GM11168 (cell line): ENCODE data around the gene NLGN1.

Experiments used
- in situ Hi-C: fragments of 300-500 bp; cut with MboI; formaldehyde crosslinking; loops from one replicate; pipeline ENCODE4 v1.12.0; 2022; ENCODE audit warnings: low sequenced_read_pairs; ENCODE audit not compliant: unreplicated experiment

NLGN1 gene

GRCh38 chr3:174028673-174029072 lies 631.1 kb downstream of the NLGN1 start:
- in situ Hi-C loops = no loop called here

- in situ Hi-C loops = no loop called here
These were observed 637.9 kb downstream of the NLGN1 start for GRCh38 chr3:174035328-174035886.

- in situ Hi-C loops = no loop called here
These were observed 648.8 kb downstream of the NLGN1 start for GRCh38 chr3:174046311-174046710.

GRCh38 chr3:174049472-174049871 lies 651.9 kb downstream of the NLGN1 start:
- in situ Hi-C loops = no loop called here

- in situ Hi-C loops = no loop called here
These were observed 653.6 kb downstream of the NLGN1 start for GRCh38 chr3:174051191-174051590.

GRCh38 chr3:174058804-174059203 lies 661.3 kb downstream of the NLGN1 start:
- in situ Hi-C loops = no loop called here

- in situ Hi-C loops = no loop called here
These were observed 662.9 kb downstream of the NLGN1 start for GRCh38 chr3:174060431-174060830.

- in situ Hi-C loops = no loop called here
These were observed 663.6 kb downstream of the NLGN1 start for GRCh38 chr3:174061162-174061561.

GRCh38 chr3:174061731-174062130 lies 664.2 kb downstream of the NLGN1 start:
- in situ Hi-C loops = no loop called here

- in situ Hi-C loops = no loop called here
These were observed 665.4 kb downstream of the NLGN1 start for GRCh38 chr3:174062923-174063322.

- in situ Hi-C loops = no loop called here
These were observed 670.5 kb downstream of the NLGN1 start for GRCh38 chr3:174068035-174068434.

- in situ Hi-C loops = no loop called here
These were observed 675.1 kb downstream of the NLGN1 start for GRCh38 chr3:174072675-174073074.

- in situ Hi-C loops = no loop called here
These were observed 686.2 kb downstream of the NLGN1 start for GRCh38 chr3:174083706-174084105.

GRCh38 chr3:174089592-174089991 lies 692.0 kb downstream of the NLGN1 start:
- in situ Hi-C loops = no loop called here

- in situ Hi-C loops = no loop called here
These were observed 697.1 kb downstream of the NLGN1 start for GRCh38 chr3:174094669-174095068.

GRCh38 chr3:174097686-174098085 lies 700.1 kb downstream of the NLGN1 start:
- in situ Hi-C loops = no loop called here

- in situ Hi-C loops = no loop called here
These were observed 701.2 kb downstream of the NLGN1 start for GRCh38 chr3:174098746-174099145.

- in situ Hi-C loops = no loop called here
These were observed 702.2 kb downstream of the NLGN1 start for GRCh38 chr3:174099724-174100123.

GRCh38 chr3:174100744-174101143 lies 703.2 kb downstream of the NLGN1 start:
- in situ Hi-C loops = no loop called here

GRCh38 chr3:174101244-174101643 lies 703.7 kb downstream of the NLGN1 start:
- in situ Hi-C loops = no loop called here

- in situ Hi-C loops = no loop called here
These were observed 704.7 kb downstream of the NLGN1 start for GRCh38 chr3:174102274-174102673.

- in situ Hi-C loops = no loop called here
These were observed 705.3 kb downstream of the NLGN1 start for GRCh38 chr3:174102866-174103265.

- in situ Hi-C loops = no loop called here
These were observed 713.2 kb downstream of the NLGN1 start for GRCh38 chr3:174110761-174111160.
